Adrenal gland (tissue), 12 donors: ENCODE measurements around the gene SLC15A3. TPM values are rescaled to one million over a fixed set of nuclear protein-coding genes. Genes with fewer than 3 reads are reported as not detected.
A peak's percentile ranks its signal among the peaks of the same experiment; 100 is the strongest.

Experiments
- DNase-seq, 7 donors: peaks; one replicate each; pipeline ENCODE4 v3.0.0-alpha.2; 2019 to 2020
- H3K27ac ChIP-seq, 5 donors: fragments of 200-600 bp; sonication (generic) in 4 of 5; 1 replicate in 3 of 5; 2 replicates in 2 of 5; pipeline versions ENCODE4 v1.5.1 to v1.8.0; 2016 to 2020; ENCODE audit warnings: mild to moderate bottlenecking in 1 of 5
- H3K27me3 ChIP-seq: fragments of 200-600 bp; 2 replicates; pipeline ENCODE4 v1.8.0; 2021
- H3K36me3 ChIP-seq, 2 donors: fragments of 200-600 bp; replicated peaks in 1 of 2; 1 replicate in 1 of 2; 2 replicates in 1 of 2; pipeline versions ENCODE4 v1.5.1 to v1.8.0; 2018 to 2022
- H3K4me1 ChIP-seq, 2 donors: fragments of 200-600 bp; replicated peaks in 1 of 2; 1 replicate in 1 of 2; 2 replicates in 1 of 2; pipeline versions ENCODE4 v1.5.1 to v1.8.0; 2018 to 2021
- H3K4me3 ChIP-seq, 4 donors: fragments of 200-600 bp; sonication (generic) in 3 of 4; one replicate each; pipeline ENCODE4 v1.5.1; 2016 to 2018
- H3K9me3 ChIP-seq, 3 donors: fragments of 200-600 bp; sonication (generic) in 1 of 3; replicated peaks in 1 of 3; 1 replicate in 2 of 3; 2 replicates in 1 of 3; pipeline versions ENCODE4 v1.5.1 to v1.8.0; 2016 to 2021
- POLR2A ChIP-seq, 2 donors: fragments of 450-650 bp; IDR thresholded peaks; one replicate each; pipeline ENCODE4 v1.6.1; 2017; ENCODE audit warnings: antibody characterized with exemption in 2 of 2, mild to moderate bottlenecking in 2 of 2, moderate library complexity in 1 of 2
- WGBS, 4 donors: extraction: QIAGEN DNeasy Blood & Tissue Kit in 2 of 4; methylation state at CpG; one replicate each; pipeline versions ENCODE4 v1.1.5 to v1.1.7; 2013 to 2017; 5-methylcytosine and 5-hydroxymethylcytosine counted together
- intact Hi-C, 2 donors: fragments of 100-400 bp; cut with DNase I; formaldehyde crosslinking; loops; one replicate each; pipeline versions ENCODE4 v1.14.1 to v1.15.0; 2022 to 2023
- polyA plus RNA-seq, 3 donors: library from polyadenylated mRNA; stranded (reverse); fragments of 200-250 nt in 2 of 3; fragments of 350-450 nt in 1 of 3; fragmentation: Illumina TruSeq in 1 of 3; extraction: RNeasy Lipid Tissue Mini Kit (QIAGEN cat#74804) in 1 of 3; gene quantifications; one replicate each; pipeline ENCODE4 v1.2.3, GENCODE V29; 2013 to 2014
- total RNA-seq, 9 donors: library from RNA; depleted of rRNA in 4 of 9; stranded (reverse); fragments of >200 nt in 4 of 9; fragments of 120-200 nt in 1 of 9; fragmentation: NEBNext Ultra II Directional in 1 of 9; extraction: Animal tissue kit (Norgen Biotek cat#: 25700) in 1 of 9; gene quantifications; one replicate each; pipeline versions ENCODE4 v1.1.0 to v1.2.4, GENCODE V29; 2013 to 2023
- TF ChIP-seq, protein P1 (sequence below), 6 experiments: fragments of 450-650 bp in 4 of 6; fragments of 200-600 bp in 2 of 6; sonication (generic) in 1 of 6; IDR thresholded peaks; 1 replicate in 5 of 6; 2 replicates in 1 of 6; pipeline versions ENCODE4 v1.5.1 to v1.8.0; 2016 to 2021; ENCODE audit warnings: antibody characterized with exemption in 6 of 6, mild to moderate bottlenecking in 2 of 6, moderate library complexity in 1 of 6
- donor health status: healthy with polysubstance abuse.
- donor health status: Bipolar disorder and iron deficiency.
- donor health status: DM: yes; HTN: yes; CAD: no.
- donor health status: DM: no; HTN: no; CAD: no.
- donor health status: DM: no; HTN: no; CAD: no.
- donor health status: DM: yes; HTN: yes; CAD: no.

Gene SLC15A3
- total and polyA plus RNA-seq, 12 donors, result 6.7 to 57.7 (median 31.0) TPM

DNA sequence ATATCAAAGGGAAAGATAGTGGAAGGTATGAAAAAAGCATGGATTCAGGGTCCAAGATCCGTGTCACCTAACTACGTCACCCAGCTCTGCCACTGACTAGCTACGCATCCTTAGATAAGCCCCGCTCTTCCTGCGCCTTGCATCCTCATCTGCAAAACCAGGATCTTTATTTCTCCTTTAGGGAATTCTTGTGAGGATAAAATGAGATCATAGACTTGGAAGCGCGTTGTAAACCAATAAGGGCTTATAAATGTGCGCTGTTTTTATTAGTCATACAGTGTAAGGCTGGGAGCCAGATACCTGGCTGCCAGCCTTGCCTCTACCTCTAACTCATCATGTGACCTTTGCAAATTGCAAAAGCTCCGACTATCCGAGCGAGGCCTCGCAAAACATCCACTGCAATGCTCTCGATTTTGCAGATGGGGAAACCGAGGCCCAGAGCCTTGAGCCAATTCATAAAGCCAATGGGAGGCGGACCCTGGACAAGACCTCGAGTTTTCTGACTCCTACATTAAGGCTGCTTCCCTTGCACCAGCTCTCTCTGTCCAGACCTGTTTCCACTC is 46.3 kb downstream of the SLC15A3 start:
- H3K36me3 ChIP-seq, result peaks cover 0 to 31% of the 10 kb centered on the region in 2 donors
- peak in 6 of 7 donors; percentile 43 to 72 (median 48) for DNase-seq
- H3K4me3 ChIP-seq, result peak overlapping the region; percentile 59 to 92 (median 83)
- H3K4me1 ChIP-seq, result peaks cover 17 to 23% of the 10 kb centered on the region in 2 donors
- no peaks in the 10 kb centered on the region for H3K27me3 ChIP-seq
- 4 to 9% (median 4%) methylated on average over 16 of the region's 16 CpGs for WGBS, 4 donors
- H3K27ac ChIP-seq, result peak overlapping the region; percentile 86 to 97 (median 95)
- intact Hi-C loops, result no loop called here
- H3K9me3 ChIP-seq, result no peaks in the 10 kb centered on the region
- TF ChIP-seq, protein P1, sequence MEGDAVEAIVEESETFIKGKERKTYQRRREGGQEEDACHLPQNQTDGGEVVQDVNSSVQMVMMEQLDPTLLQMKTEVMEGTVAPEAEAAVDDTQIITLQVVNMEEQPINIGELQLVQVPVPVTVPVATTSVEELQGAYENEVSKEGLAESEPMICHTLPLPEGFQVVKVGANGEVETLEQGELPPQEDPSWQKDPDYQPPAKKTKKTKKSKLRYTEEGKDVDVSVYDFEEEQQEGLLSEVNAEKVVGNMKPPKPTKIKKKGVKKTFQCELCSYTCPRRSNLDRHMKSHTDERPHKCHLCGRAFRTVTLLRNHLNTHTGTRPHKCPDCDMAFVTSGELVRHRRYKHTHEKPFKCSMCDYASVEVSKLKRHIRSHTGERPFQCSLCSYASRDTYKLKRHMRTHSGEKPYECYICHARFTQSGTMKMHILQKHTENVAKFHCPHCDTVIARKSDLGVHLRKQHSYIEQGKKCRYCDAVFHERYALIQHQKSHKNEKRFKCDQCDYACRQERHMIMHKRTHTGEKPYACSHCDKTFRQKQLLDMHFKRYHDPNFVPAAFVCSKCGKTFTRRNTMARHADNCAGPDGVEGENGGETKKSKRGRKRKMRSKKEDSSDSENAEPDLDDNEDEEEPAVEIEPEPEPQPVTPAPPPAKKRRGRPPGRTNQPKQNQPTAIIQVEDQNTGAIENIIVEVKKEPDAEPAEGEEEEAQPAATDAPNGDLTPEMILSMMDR (IDR thresholded peaks at IDR 0.05), result no peak
- no peak for TF ChIP-seq POLR2A (IDR thresholded peaks at IDR 0.05)

DNA sequence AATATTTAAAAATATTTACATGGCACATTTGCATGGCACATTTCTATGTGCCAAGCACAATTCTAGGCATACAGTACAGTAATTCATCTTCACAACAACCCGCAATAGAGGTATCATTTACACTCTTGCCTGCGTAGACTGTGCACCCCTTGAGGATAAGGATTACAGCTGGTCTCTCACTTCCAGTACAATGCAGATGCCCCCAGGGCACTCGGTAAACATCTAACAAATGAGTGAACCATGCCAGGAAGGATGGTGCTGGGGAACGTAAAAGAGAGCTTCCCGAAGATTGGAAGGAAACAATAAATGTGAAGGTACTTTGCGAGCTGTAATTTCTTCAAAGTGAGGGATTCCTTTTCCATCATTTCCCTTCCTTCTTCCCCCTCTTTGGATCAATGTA is 46.9 kb downstream of the SLC15A3 start:
- Histone ChIP-seq H3K27me3 (no peaks in the 10 kb centered on the region), H3K36me3 (peaks cover 0 to 37% of the 10 kb centered on the region in 2 donors), H3K4me3 (peak overlapping the region in 1 of 4 donors; percentile 83), H3K27ac (peak overlapping the region; percentile 50 to 97 (median 95)), H3K4me1 (peaks cover 17 to 23% of the 10 kb centered on the region in 2 donors), H3K9me3 (no peaks in the 10 kb centered on the region)
- DNase-seq, result peak in 1 of 7 donors; percentile 55
- 43 to 53% (median 48%) methylated on average over 6 of the region's 6 CpGs for WGBS, 4 donors
- TF ChIP-seq POLR2A (IDR thresholded peaks at IDR 0.05), result no peak
- TF ChIP-seq, protein P1 (IDR thresholded peaks at IDR 0.05), result no peak
- intact Hi-C loops, result no loop called here

DNA sequence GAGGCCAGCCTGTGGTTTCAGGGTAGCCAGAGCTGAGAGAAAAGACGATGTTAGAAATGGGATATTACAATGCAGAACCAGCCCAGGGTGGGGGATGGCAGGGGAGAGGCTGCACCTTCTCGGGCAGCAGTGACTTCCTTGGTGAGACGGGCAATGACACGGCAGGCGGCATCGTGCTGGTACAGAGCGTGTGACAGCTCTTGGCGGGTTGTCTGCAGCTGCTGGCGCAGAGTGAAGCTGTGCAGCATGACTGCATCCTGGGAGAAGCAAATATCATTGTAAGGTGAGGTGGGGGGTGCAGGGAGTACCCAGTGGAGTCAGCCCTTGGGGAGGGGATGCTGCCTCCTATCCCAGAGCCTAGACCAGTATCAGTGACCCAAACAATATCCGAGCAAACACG is 49.4 kb downstream of the SLC15A3 start:
- DNase-seq, result peak in 1 of 7 donors; percentile 50
- H3K36me3 ChIP-seq, result peaks cover 0 to 60% of the 10 kb centered on the region in 2 donors
- no peaks in the 10 kb centered on the region for H3K9me3 ChIP-seq
- TF ChIP-seq, protein P1 (IDR thresholded peaks at IDR 0.05), result no peak
- TF ChIP-seq POLR2A (IDR thresholded peaks at IDR 0.05), result no peak
- H3K4me3 ChIP-seq, result no peak overlapping the region
- 79 to 87% (median 84%) methylated on average over 11 of the region's 11 CpGs for WGBS, 4 donors
- no peaks in the 10 kb centered on the region for H3K27me3 ChIP-seq
- intact Hi-C loops, result no loop called here
- H3K4me1 ChIP-seq, result peaks cover 17 to 23% of the 10 kb centered on the region in 2 donors
- H3K27ac ChIP-seq, result no peak overlapping the region

DNA sequence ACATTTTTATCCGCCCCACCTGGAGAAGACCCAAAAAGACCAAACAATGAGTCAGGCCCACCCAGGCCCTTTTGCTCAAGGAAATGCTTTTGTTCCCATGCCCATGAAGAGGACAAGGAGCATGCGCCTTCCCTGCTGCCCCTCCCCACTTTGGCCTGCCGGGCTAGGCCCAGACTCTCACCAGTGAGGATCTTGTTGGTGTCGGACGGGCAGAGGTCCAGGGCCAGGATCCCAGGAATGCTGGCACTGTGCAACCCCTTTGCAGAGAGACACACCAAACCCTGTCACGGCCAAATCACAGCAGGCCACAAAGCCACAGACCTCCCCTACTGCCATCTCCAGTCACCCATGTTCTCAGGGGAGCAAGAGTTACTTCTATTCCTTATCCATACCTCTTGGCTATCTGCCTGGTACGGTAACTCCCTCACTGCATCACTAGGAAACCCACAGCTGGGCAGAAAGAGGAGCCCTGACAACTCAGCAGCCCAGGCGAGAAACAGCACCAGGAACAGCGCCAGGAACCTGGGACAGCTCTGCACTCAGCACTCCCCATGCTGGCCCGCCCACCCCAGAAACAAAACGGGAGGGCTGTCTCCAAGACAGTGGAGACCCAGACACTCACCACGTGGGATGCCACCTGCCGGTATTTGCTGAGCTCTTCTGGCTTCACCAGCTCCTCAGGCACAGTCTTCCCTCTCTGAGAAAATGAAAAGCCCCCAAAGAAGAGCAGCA is 51.1 kb downstream of the SLC15A3 start:
- intact Hi-C loops, result no loop called here
- H3K27me3 ChIP-seq, result no peaks in the 10 kb centered on the region
- peaks cover 17 to 20% of the 10 kb centered on the region in 2 donors for H3K4me1 ChIP-seq
- TF ChIP-seq, protein P1 (IDR thresholded peaks at IDR 0.05), result no peak
- no peak for TF ChIP-seq POLR2A (IDR thresholded peaks at IDR 0.05)
- H3K27ac ChIP-seq, result no peak overlapping the region
- H3K36me3 ChIP-seq, result peaks cover 0 to 77% of the 10 kb centered on the region in 2 donors
- peak in 1 of 7 donors; percentile 47 for DNase-seq
- 82 to 86% (median 84%) methylated on average over 11 to 13 of the region's 13 CpGs for WGBS, 4 donors
- no peaks in the 10 kb centered on the region for H3K9me3 ChIP-seq
- H3K4me3 ChIP-seq, result no peak overlapping the region
